DND-41 (cell line): ENCODE measurements around the gene MGA.

ENCODE experiments used
- ATAC-seq: fragments of 200-7000 bp; cut with Tn5 transposase; 3 replicates; pipeline ENCODE4 v1.9.1; 2021; ENCODE audit warnings: low read depth; ENCODE audit not compliant: insufficient read depth
- DNase-seq: peaks from one replicate; pipeline ENCODE4 v3.0.0-alpha.2; 2020
- H2AFZ ChIP-seq: 2 replicates; pipeline ENCODE4 v1.6.0; 2012; ENCODE audit warnings: low read depth, low read length
- H3K27ac ChIP-seq: 2 replicates; pipeline ENCODE4 v1.5.1; 2012; ENCODE audit warnings: low read length, inconsistent platforms
- H3K27me3 ChIP-seq: fragments of 200-600 bp; sonication (generic); 2 replicates; pipeline ENCODE4 v1.6.0; 2012; ENCODE audit warnings: low read length, mild to moderate bottlenecking, inconsistent platforms; ENCODE audit not compliant: insufficient read depth, poor library complexity
- H3K36me3 ChIP-seq: 2 replicates; pipeline ENCODE4 v1.5.1; 2012; ENCODE audit warnings: low read length, inconsistent platforms; ENCODE audit not compliant: insufficient read depth
- H3K4me1 ChIP-seq: 2 replicates; pipeline ENCODE4 v1.5.1; 2012; ENCODE audit warnings: mild to moderate bottlenecking, low read length; ENCODE audit not compliant: insufficient read depth
- H3K4me2 ChIP-seq: 2 replicates; pipeline ENCODE4 v1.6.0; 2012; ENCODE audit warnings: mild to moderate bottlenecking, moderate library complexity, low read length, inconsistent platforms; ENCODE audit not compliant: insufficient read depth
- H3K4me3 ChIP-seq, 2 experiments: fragments of 200-600 bp in 1 of 2; shearing (Covaris generic) in 1 of 2; 2 replicates each; pipeline ENCODE4 v1.5.1; 2012 to 2016; ENCODE audit warnings: inconsistent platforms in 2 of 2, low read length in 2 of 2, mild to moderate bottlenecking in 2 of 2, low read depth in 1 of 2, moderate library complexity in 1 of 2
- H3K79me2 ChIP-seq: 2 replicates; pipeline ENCODE4 v1.6.0; 2012; ENCODE audit warnings: low read length, inconsistent platforms; ENCODE audit not compliant: insufficient read depth
- H3K9ac ChIP-seq: 2 replicates; pipeline ENCODE4 v1.6.0; 2012; ENCODE audit warnings: low read depth, mild to moderate bottlenecking, inconsistent platforms, low read length, moderate library complexity
- H3K9me3 ChIP-seq: 2 replicates; pipeline ENCODE4 v1.5.1; 2012; ENCODE audit warnings: low read length, moderate library complexity, mild to moderate bottlenecking, inconsistent platforms; ENCODE audit not compliant: insufficient read depth, severe bottlenecking
- H4K20me1 ChIP-seq: 2 replicates; pipeline ENCODE4 v1.6.0; 2012; ENCODE audit warnings: low read length; ENCODE audit not compliant: insufficient read depth
- CTCF ChIP-seq: IDR thresholded peaks from 2 replicates; pipeline ENCODE4 v1.5.1; 2012; ENCODE audit warnings: borderline replicate concordance, low read length, moderate library complexity, mild to moderate bottlenecking; ENCODE audit not compliant: poor library complexity, severe bottlenecking; ENCODE audit errors: extremely low read depth
- EZH2 ChIP-seq: IDR thresholded peaks from 3 replicates; pipeline ENCODE4 v1.6.1; 2012; ENCODE audit warnings: borderline replicate concordance, low read depth, mild to moderate bottlenecking, moderate library complexity, low read length, inconsistent platforms; ENCODE audit not compliant: severe bottlenecking

The MGA gene

DNA sequence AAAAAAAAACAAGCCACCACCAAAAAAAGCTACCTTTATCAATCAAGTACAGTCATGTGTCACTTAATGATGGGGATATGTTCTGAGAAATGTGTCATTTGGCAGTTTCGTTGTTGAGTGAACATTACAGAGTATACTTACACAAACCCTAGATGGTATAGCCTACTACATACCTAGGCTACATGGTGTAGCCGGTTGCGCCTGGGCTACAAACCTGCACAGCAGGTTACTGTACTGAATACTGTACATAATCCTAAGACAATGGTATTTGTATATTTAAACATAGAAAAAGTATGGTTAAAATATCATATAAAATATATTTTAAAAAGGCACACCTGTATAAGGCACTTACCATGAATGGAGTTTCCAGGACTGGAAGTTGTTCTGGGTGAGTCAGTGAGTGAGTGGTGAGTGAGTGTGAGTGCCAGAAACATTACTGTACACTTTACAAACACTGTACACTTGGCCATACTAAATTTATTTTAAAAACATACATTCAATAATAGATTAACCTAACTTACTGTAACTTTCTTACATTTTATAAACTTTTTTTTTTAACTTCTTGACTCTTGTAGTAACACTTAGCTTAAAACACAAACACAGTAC, 141.7 kb downstream of the MGA start:
- Histone ChIP-seq H3K79me2 (peaks cover 2% of the 10 kb centered on the region; the same call in 1 of the 2 replicates), H3K9me3 (no peaks in the 10 kb centered on the region), H4K20me1 (0 out of 2 replicates have a peak, but pooled peaks cover 2% of the 10 kb centered on the region), H3K4me3 (no peak overlapping the region), H3K27me3 (no peaks in the 10 kb centered on the region), H3K4me2 (no peak overlapping the region), H2AFZ (no peak overlapping the region), H3K27ac (no peak overlapping the region), H3K4me1 (no peaks in the 10 kb centered on the region), H3K9ac (no peak overlapping the region), H3K36me3 (peaks cover 17% of the 10 kb centered on the region)
- DNase-seq = no peak
- no peak for ATAC-seq
- TF ChIP-seq EZH2 (no peak), CTCF (no peak)

DNA sequence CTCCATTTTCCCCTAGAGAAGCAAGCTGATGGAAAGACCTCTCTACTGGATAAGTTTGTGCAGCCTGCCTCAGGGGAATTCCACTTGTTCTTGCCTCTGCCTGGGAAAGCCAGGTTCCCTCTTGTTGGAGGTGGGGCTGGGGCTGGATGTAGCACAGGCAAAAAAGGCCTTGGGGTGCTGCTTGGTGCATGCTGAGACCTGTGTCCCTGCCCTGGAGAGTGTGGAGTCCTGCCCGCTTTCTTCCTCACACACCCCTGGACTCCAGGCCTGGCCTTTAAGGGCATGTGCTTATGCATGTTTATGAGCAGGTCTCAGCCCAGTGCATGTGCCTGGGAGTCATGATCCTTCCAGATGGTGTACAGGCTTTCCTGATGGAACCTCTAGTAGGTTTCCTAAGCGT, 144.2 kb downstream of the MGA start:
- no peak for ATAC-seq
- no peak for DNase-seq
- H3K27ac ChIP-seq = no peak overlapping the region
- H3K79me2 ChIP-seq = no peaks in the 10 kb centered on the region
- H4K20me1 ChIP-seq = 0 out of 2 replicates have a peak, but pooled peaks cover 2% of the 10 kb centered on the region
- no peak overlapping the region for H3K4me3 ChIP-seq
- TF ChIP-seq CTCF = no peak
- no peak for TF ChIP-seq EZH2
- H3K9me3 ChIP-seq = no peaks in the 10 kb centered on the region
- no peaks in the 10 kb centered on the region for H3K27me3 ChIP-seq
- no peaks in the 10 kb centered on the region for H3K4me1 ChIP-seq
- H3K36me3 ChIP-seq = peaks cover 17% of the 10 kb centered on the region
- no peak overlapping the region for H2AFZ ChIP-seq
- no peak overlapping the region for H3K9ac ChIP-seq
- no peak overlapping the region for H3K4me2 ChIP-seq

DNA sequence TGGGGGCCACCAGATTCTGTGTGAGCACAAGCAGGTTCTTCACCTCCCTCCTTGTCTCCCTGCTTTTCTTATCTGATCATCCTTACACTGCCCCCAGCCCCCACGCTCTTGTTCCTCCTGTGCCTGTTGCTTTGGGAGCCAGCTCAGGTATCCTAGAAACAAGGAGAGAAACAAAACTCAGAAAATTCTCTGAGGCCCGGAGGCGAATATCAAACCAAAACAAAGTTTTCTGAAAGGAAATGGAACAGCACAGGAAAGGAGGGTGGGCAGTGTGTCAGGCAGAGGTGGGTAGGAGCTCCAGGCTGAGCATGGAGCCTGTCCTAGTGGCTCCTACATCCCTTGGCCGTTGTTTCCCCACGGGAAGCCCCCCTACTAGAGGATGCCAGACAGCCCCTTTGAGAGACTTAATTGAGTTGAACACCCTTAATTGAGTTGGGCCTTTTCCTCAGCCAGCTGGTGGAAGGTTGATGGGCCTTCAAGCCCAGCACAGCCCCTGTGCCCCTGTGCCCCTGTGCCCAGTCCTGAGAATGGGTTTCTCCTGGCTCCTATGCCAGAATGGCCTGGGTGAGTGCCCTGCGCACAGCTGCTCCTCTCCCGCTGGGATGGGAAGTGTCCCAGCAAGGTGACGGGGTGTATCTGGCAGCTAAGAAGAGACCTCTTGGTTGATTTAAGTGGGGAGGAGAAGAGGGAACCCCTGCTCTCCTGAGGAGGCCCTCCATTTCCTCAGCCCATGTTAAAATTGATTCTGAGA, 144.9 kb downstream of the MGA start:
- Histone ChIP-seq H3K79me2 (no peaks in the 10 kb centered on the region), H3K4me1 (no peaks in the 10 kb centered on the region), H3K9ac (no peak overlapping the region), H4K20me1 (0 out of 2 replicates have a peak, but pooled peaks cover 2% of the 10 kb centered on the region), H3K9me3 (no peaks in the 10 kb centered on the region), H3K27me3 (no peaks in the 10 kb centered on the region), H3K4me3 (no peak overlapping the region), H3K4me2 (no peak overlapping the region), H2AFZ (no peak overlapping the region), H3K36me3 (peaks cover 12% of the 10 kb centered on the region), H3K27ac (no peak overlapping the region)
- TF ChIP-seq EZH2 (no peak), CTCF (no peak)
- DNase-seq (no peak), ATAC-seq (no peak)
